SH-SY5Y (cell line): ENCODE results near the gene CPA1.

Experiments used
- GATA2 ChIP-seq: IDR thresholded peaks from 2 replicates; pipeline ENCODE4 v1.6.1; 2011; ENCODE audit warnings: mild to moderate bottlenecking, low read depth, low read length
- GATA3 ChIP-seq: IDR thresholded peaks from 2 replicates; pipeline ENCODE4 v1.6.1; 2011; ENCODE audit warnings: low read depth, mild to moderate bottlenecking, low read length, moderate library complexity

- TF ChIP-seq GATA2 (no peak), GATA3 (no peak)
Observed at GRCh38 chr7:130369831-130370550, 10.3 kb upstream of the CPA1 start.
